GM12878 (cell line): Measurements from ENCODE around the gene FAM227B. TPM values are rescaled to one million over a fixed set of nuclear protein-coding genes. Genes with fewer than 3 reads are reported as not detected.

Experiments used
- ATAC-seq: fragments of 200-7000 bp; cut with Tn5 transposase; 3 replicates; pipeline ENCODE4 v1.9.1; 2020; ENCODE audit warnings: mild to moderate bottlenecking, moderate library complexity
- BruUV-seq: library from RNA; stranded (reverse); fragments of 400-500 nt; replicated peaks from 2 replicates; lab custom pipeline; 2021; lab: Mats Ljungman, UMichigan
- CTCF ChIA-PET: fragments of 300-600 bp; sonication (Branson Sonifier 250); formaldehyde crosslinking; extraction: SDS; loops from one replicate; lab custom pipeline; 2021; ENCODE audit warnings: inconsistent platforms; lab: Yijun Ruan, JAX
- POLR2A ChIA-PET: fragments of 350-600 bp; formaldehyde crosslinking; extraction: SDS; loops from one replicate; lab custom pipeline; 2021; ENCODE audit warnings: inconsistent platforms; lab: Charles Lee
- RAD21 ChIA-PET: fragments of 300-600 bp; sonication (Branson Sonifier 250); formaldehyde crosslinking; loops from one replicate; lab custom pipeline; 2023; ENCODE audit warnings: antibody characterized with exemption; ENCODE audit not compliant: unreplicated experiment; lab: Charles Lee
- SMC1A ChIA-PET: fragments of 300-600 bp; sonication (Branson Sonifier 250); formaldehyde crosslinking; loops from one replicate; lab custom pipeline; 2023; ENCODE audit not compliant: unreplicated experiment, uncharacterized antibody; lab: Charles Lee
- DNase-seq: peaks from one replicate; pipeline ENCODE4 v3.0.0-alpha.2; 2011; ENCODE audit warnings: low read depth, low spot score
- FAIRE-seq: peaks from 3 replicates; lab custom pipeline; 2011; peaks lifted over from hg19 to GRCh38; lab: Jason Lieb, UNC
- H2AFZ ChIP-seq: 2 replicates; pipeline ENCODE4 v1.6.0; 2011; ENCODE audit warnings: low read depth, low read length, control low read depth; ENCODE audit not compliant: control insufficient read depth
- H3K27ac ChIP-seq: 2 replicates; pipeline ENCODE4 v1.5.1; 2011; ENCODE audit warnings: control low read depth; ENCODE audit not compliant: control insufficient read depth, insufficient read depth
- H3K27me3 ChIP-seq, 2 experiments: replicated peaks in 1 of 2; 2 replicates each; pipeline versions ENCODE4 v1.6.0 to v1.6.1; 2011; ENCODE audit warnings: low read length in 1 of 2; ENCODE audit not compliant: control insufficient read depth in 2 of 2, insufficient read depth in 2 of 2
- H3K36me3 ChIP-seq, 2 experiments: 2 replicates each; pipeline ENCODE4 v1.5.1; 2011; ENCODE audit warnings: low read length in 1 of 2; ENCODE audit not compliant: control insufficient read depth in 2 of 2, insufficient read depth in 2 of 2
- H3K4me1 ChIP-seq: 2 replicates; pipeline ENCODE4 v1.6.1; 2011; ENCODE audit warnings: mild to moderate bottlenecking, low read length, moderate library complexity, mixed read lengths; ENCODE audit not compliant: control insufficient read depth, insufficient read depth
- H3K4me2 ChIP-seq: 2 replicates; pipeline ENCODE4 v1.6.0; 2011; ENCODE audit warnings: control low read depth; ENCODE audit not compliant: control insufficient read depth, insufficient read depth
- H3K4me3 ChIP-seq: fragments of 200-600 bp; sonication (generic); 2 replicates; pipeline ENCODE4 v1.5.1; 2016
- H3K79me2 ChIP-seq: 2 replicates; pipeline ENCODE4 v1.6.0; 2011; ENCODE audit warnings: low read length; ENCODE audit not compliant: control insufficient read depth, insufficient read depth
- H3K9ac ChIP-seq: 2 replicates; pipeline ENCODE4 v1.8.0; 2011; ENCODE audit warnings: low read length, control low read depth, mixed read lengths; ENCODE audit not compliant: control insufficient read depth, insufficient read depth
- H3K9me3 ChIP-seq: replicated peaks from 3 replicates; pipeline ENCODE4 v1.5.1; 2011; ENCODE audit warnings: mild to moderate bottlenecking, low read length; ENCODE audit not compliant: control insufficient read depth, insufficient read depth
- H4K20me1 ChIP-seq: 2 replicates; pipeline ENCODE4 v1.6.0; 2011; ENCODE audit not compliant: control insufficient read depth, insufficient read depth
- ATF7 ChIP-seq: fragments of 450-650 bp; IDR thresholded peaks from 2 replicates; pipeline ENCODE4 v1.6.1; 2016; ENCODE audit warnings: low read depth, mild to moderate bottlenecking
- BCL11A ChIP-seq: IDR thresholded peaks from 2 replicates; pipeline ENCODE4 v1.6.1; 2011; ENCODE audit warnings: low read depth, low read length
- FOS ChIP-seq: IDR thresholded peaks from 3 replicates; pipeline ENCODE4 v1.6.1; 2011; ENCODE audit warnings: borderline replicate concordance; ENCODE audit not compliant: insufficient read length; ENCODE audit errors: extremely low read depth
- FOXK2 ChIP-seq: fragments of 450-650 bp; IDR thresholded peaks from 2 replicates; pipeline ENCODE4 v1.6.1; 2017; ENCODE audit warnings: mild to moderate bottlenecking, moderate library complexity
- KAT2A ChIP-seq: conservative IDR thresholded peaks from 2 replicates; pipeline ENCODE4 v1.6.1; 2011; ENCODE audit warnings: low read depth, low read length; ENCODE audit not compliant: control insufficient read depth
- KDM1A ChIP-seq: fragments of 200-600 bp; sonication (generic); IDR thresholded peaks from 2 replicates; pipeline ENCODE4 v1.6.1; 2016; ENCODE audit warnings: borderline replicate concordance
- MYC ChIP-seq: IDR thresholded peaks from 2 replicates; pipeline ENCODE4 v1.6.1; 2011; ENCODE audit warnings: mild to moderate bottlenecking, low read length, moderate library complexity, inconsistent platforms; ENCODE audit not compliant: insufficient read depth, insufficient replicate concordance, insufficient read length, severe bottlenecking
- NFYA ChIP-seq: IDR thresholded peaks from 2 replicates; pipeline ENCODE4 v1.6.1; 2011; ENCODE audit warnings: low read depth, mild to moderate bottlenecking, low read length, improper control_type of control experiment, borderline replicate concordance
- NFYB ChIP-seq: IDR thresholded peaks from 2 replicates; pipeline ENCODE4 v1.6.1; 2011; ENCODE audit warnings: low read depth, mild to moderate bottlenecking, low read length, improper control_type of control experiment, moderate library complexity; ENCODE audit not compliant: insufficient read depth
- PKNOX1 ChIP-seq: fragments of 450-650 bp; IDR thresholded peaks from 2 replicates; pipeline ENCODE4 v1.6.1; 2016; ENCODE audit warnings: mild to moderate bottlenecking
- TCF3 ChIP-seq: IDR thresholded peaks from 2 replicates; pipeline ENCODE4 v1.6.1; 2012; ENCODE audit warnings: low read depth, mild to moderate bottlenecking, low read length, borderline replicate concordance; ENCODE audit not compliant: insufficient read depth
- TCF7 ChIP-seq: IDR thresholded peaks from 2 replicates; pipeline ENCODE4 v1.6.1; 2014; ENCODE audit warnings: antibody characterized with exemption, borderline replicate concordance
- ZNF24 ChIP-seq: fragments of 450-650 bp; IDR thresholded peaks from 2 replicates; pipeline ENCODE4 v1.6.1; 2017; ENCODE audit warnings: antibody characterized with exemption, mild to moderate bottlenecking
- ZNF622 ChIP-seq: fragments of 450-650 bp; IDR thresholded peaks from 2 replicates; pipeline ENCODE4 v1.6.1; 2017; ENCODE audit warnings: mild to moderate bottlenecking, inconsistent platforms
- ZZZ3 ChIP-seq: IDR thresholded peaks from 2 replicates; pipeline ENCODE4 v1.6.1; 2011; ENCODE audit warnings: low read depth; ENCODE audit not compliant: control insufficient read depth, insufficient read length
- WGBS: methylation state at CpG from one replicate; pipeline ENCODE4 v1.1.6; 2016; ENCODE audit warnings: low lambda C conversion rate; ENCODE audit not compliant: insufficient replicate concordance, insufficient coverage; ENCODE audit errors: missing lambda C conversion rate; 5-methylcytosine and 5-hydroxymethylcytosine counted together
- in situ Hi-C: fragments of 300-500 bp; cut with MboI; formaldehyde crosslinking; loops from 9 replicates; pipeline ENCODE4 v1.14.3; 2018; ENCODE audit warnings: mixed read lengths
- intact Hi-C: fragments of 100-400 bp; cut with micrococcal nuclease; formaldehyde crosslinking; loops from one replicate; pipeline ENCODE4 v1.14.2; 2022; ENCODE audit not compliant: unreplicated experiment
- polyA plus RNA-seq, 11 experiments: library from polyadenylated mRNA; depleted of rRNA in 4 of 11; unstranded in 6 of 11; stranded (reverse) in 5 of 11; fragments of >200 nt; fragmentation: Nextera tagmentation in 4 of 11; fragmentation: Illumina TruSeq in 1 of 11; extraction: Ambion mirVana in 4 of 11; extraction: Trizol in 1 of 11; gene quantifications; 1 replicate in 1 of 11; 2 replicates in 10 of 11; pipeline versions ENCODE4 v1.2.1 to v1.2.3, GENCODE V29; 2011 to 2016; ENCODE audit warnings: inconsistent platforms in 2 of 11, missing spikeins in 2 of 11, low read depth in 1 of 11
- total RNA-seq, 4 experiments: library from RNA; depleted of rRNA in 3 of 4; stranded (reverse); fragments of >200 nt in 3 of 4; fragmentation: Illumina TruSeq in 1 of 4; extraction: Trizol in 1 of 4; gene quantifications; 2 replicates each; pipeline versions ENCODE4 v1.2.1 to v1.2.3, GENCODE V29; 2013 to 2021
- TF ChIP-seq, protein P1 (sequence below): fragments of 450-650 bp; IDR thresholded peaks from 2 replicates; pipeline ENCODE4 v1.6.1; 2016; ENCODE audit warnings: mild to moderate bottlenecking, moderate library complexity, borderline replicate concordance
- TF ChIP-seq, protein P2 (sequence below): IDR thresholded peaks from 2 replicates; pipeline ENCODE4 v1.6.1; 2011; ENCODE audit warnings: low read depth, low read length, improper control_type of control experiment, borderline replicate concordance

Gene FAM227B
- total and polyA plus RNA-seq, 10 of the 15 experiments (the other 5 are each of a cell fraction or from before 2014, with no cell fraction given): 3.9 to 12.6 (median 6.9) TPM

DNA sequence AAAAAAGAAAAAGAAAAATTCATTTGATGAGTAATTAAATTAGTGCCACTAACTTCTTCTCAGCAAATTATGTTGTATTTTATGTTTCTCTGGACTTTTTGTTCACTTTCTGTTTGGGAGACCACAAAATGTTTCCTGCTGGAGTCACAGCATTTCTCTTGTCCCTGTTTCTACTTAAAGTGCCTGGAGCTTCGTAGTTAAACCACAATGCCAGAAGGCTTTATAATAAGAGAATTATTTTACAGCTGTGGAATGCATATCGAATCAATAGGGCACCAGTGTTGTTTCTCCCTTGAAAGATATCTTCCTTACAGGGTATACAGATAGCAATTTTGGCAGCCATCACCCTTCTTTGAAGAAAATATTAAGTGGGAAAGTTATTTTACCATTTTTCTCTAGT, 3.4 kb upstream of the FAM227B start:
- ChIA-PET RAD21 (no interaction called here), SMC1A (no interaction called here), POLR2A (no interaction called here), CTCF (interaction anchor here (1.0 kb wide), 1 partner anchor 201 kb away, joined by 3 read pairs; the partner anchor contains the start of gene FGF7)
- Histone ChIP-seq H3K4me1 (no peaks in the 10 kb centered on the region), H3K79me2 (peaks cover 24% of the 10 kb centered on the region), H2AFZ (no peak overlapping the region), H4K20me1 (no peaks in the 10 kb centered on the region), H3K27ac (peak overlapping the region; percentile 24; the same call in 1 of the 2 replicates), H3K4me2 (peak overlapping the region; percentile 55; the same call in 1 of the 2 replicates), H3K9me3 (peaks cover 8% of the 10 kb centered on the region), H3K36me3 (no peaks in the 10 kb centered on the region), H3K27me3 (no peaks in the 10 kb centered on the region), H3K4me3 (no peak overlapping the region), H3K9ac (no peak overlapping the region)
- no peak for DNase-seq
- no TSS peak for BruUV-seq
- ATAC-seq: no peak
- in situ Hi-C loops: loop anchor here (10.0 to 25.0 kb wide), 3 partner anchors 469 to 1287 kb away; partner anchors contain the start of genes COPS2, DUT and EID1
- WGBS: 45% methylated on average over 2 of the region's 2 CpGs
- intact Hi-C loops: loop anchor here (5.0 to 10.0 kb wide), 2 partner anchors 467 to 1289 kb away; partner anchors contain the start of genes COPS2 and DUT
- no peak for FAIRE-seq
- no peak for TF ChIP-seq BCL11A
- no peak for TF ChIP-seq KDM1A
- no peak for TF ChIP-seq PKNOX1
- TF ChIP-seq TCF3: no peak
- no peak for TF ChIP-seq KAT2A
- TF ChIP-seq NFYA: no peak
- no peak for TF ChIP-seq ZNF24
- TF ChIP-seq, protein P1, sequence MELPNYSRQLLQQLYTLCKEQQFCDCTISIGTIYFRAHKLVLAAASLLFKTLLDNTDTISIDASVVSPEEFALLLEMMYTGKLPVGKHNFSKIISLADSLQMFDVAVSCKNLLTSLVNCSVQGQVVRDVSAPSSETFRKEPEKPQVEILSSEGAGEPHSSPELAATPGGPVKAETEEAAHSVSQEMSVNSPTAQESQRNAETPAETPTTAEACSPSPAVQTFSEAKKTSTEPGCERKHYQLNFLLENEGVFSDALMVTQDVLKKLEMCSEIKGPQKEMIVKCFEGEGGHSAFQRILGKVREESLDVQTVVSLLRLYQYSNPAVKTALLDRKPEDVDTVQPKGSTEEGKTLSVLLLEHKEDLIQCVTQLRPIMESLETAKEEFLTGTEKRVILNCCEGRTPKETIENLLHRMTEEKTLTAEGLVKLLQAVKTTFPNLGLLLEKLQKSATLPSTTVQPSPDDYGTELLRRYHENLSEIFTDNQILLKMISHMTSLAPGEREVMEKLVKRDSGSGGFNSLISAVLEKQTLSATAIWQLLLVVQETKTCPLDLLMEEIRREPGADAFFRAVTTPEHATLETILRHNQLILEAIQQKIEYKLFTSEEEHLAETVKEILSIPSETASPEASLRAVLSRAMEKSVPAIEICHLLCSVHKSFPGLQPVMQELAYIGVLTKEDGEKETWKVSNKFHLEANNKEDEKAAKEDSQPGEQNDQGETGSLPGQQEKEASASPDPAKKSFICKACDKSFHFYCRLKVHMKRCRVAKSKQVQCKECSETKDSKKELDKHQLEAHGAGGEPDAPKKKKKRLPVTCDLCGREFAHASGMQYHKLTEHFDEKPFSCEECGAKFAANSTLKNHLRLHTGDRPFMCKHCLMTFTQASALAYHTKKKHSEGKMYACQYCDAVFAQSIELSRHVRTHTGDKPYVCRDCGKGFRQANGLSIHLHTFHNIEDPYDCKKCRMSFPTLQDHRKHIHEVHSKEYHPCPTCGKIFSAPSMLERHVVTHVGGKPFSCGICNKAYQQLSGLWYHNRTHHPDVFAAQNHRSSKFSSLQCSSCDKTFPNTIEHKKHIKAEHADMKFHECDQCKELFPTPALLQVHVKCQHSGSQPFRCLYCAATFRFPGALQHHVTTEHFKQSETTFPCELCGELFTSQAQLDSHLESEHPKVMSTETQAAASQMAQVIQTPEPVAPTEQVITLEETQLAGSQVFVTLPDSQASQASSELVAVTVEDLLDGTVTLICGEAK: no peak
- no peak for TF ChIP-seq ZNF622
- TF ChIP-seq ATF7: no peak
- no peak for TF ChIP-seq NFYB
- TF ChIP-seq FOXK2: no peak
- no peak for TF ChIP-seq FOS
- no peak for TF ChIP-seq TCF7
- TF ChIP-seq ZZZ3: no peak
- TF ChIP-seq, protein P2, sequence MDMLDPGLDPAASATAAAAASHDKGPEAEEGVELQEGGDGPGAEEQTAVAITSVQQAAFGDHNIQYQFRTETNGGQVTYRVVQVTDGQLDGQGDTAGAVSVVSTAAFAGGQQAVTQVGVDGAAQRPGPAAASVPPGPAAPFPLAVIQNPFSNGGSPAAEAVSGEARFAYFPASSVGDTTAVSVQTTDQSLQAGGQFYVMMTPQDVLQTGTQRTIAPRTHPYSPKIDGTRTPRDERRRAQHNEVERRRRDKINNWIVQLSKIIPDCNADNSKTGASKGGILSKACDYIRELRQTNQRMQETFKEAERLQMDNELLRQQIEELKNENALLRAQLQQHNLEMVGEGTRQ: no peak
- TF ChIP-seq MYC: no peak
